ENCODE data around the gene ODF4.

ODF4 gene, protein sequence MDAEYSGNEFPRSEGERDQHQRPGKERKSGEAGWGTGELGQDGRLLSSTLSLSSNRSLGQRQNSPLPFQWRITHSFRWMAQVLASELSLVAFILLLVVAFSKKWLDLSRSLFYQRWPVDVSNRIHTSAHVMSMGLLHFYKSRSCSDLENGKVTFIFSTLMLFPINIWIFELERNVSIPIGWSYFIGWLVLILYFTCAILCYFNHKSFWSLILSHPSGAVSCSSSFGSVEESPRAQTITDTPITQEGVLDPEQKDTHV

GRCh38 chr17:8339540-8339939 is at the start of gene ODF4:
TSS of gene ODF4 (plus strand) at chr17:8339840. CDS start at chr17:8340052, 212 bp downstream.
- DNase-seq = no peak

- no peak for DNase-seq
Measured at GRCh38 chr17:8290043-8290442, 49.6 kb upstream of the ODF4 start.

DNA sequence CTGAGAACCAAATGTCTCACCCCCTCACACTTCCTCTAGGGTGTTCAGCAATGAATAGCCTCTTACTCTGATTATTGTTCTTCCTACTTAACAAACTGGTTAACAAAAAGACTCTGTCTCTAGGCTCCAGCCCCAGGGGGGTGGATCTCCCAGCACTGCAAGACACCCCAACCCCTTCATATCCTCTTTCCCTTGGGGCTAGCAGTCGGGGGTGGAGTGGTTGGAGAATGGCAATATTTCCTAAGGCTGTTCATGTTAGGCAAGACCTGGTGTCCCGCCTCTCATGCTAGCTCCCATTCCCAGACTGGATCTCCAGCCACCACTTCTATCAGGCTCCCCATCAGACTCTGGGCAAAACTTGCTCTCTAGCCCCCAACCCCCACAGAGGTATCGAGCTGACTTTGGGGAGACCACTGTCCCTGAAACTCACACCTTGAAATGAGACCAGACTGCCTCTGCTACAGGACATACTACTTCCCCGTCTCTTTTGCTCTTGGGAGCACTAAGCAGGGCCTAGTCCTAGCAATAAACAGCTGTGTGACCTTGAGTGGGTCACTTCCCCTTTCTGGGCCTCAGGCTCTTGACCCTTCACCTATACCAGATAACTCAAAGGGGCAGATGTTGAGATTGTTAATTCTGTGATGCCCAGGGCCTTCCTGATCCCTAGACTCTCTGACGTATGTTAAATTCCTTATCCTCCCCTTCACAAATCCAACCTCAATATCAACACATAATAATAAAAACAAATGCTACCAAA is 46.8 kb upstream of the ODF4 start:
- DNase-seq = no peak

DNA sequence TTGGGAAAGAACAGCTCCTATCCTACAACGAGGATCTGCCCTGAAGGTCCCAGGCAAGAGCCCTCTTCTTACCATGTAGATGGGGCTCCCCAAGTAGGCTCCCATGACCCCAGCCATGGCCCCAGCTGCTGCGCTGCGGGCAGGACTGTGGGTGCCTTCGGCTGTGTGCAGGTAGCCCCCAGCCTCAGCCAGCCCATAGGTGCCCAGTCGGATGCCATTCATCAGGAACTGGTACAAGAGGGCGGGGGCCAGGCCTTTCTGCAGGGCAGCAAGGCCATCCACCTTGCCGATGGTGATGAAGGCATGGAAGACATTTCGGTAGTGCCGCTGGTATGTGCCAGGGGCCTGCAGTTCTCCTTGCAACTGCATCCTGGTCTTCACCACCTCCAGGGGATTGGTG is 45.3 kb upstream of the ODF4 start:
- DNase-seq = no peak

DNA sequence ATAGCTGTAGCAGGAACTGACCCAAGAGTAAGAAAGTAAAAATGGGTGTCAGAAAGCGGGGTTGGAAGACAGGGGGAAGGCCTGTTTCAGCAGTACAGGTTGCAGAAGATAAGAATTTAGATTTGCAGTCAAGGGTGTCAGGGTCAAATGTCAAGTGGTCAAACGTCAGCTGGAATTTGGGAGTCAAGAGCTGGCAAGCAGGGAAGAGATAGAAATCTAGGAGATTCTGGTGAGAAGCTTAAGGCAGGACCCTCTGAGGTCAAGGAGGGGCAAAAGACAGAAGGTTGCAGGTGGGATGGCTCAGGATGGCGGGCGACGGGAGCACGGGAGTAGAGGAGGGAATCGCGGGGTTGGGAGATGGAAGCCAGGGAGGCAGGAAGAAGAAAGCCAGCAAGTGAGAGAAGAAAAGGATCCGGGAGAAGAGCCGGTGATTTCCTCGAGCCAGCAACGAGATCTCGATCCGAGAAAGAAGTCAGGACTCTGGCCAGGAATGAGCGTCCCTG is 44.8 kb upstream of the ODF4 start:
- no peak for DNase-seq

GRCh38 chr17:8300226-8300625 is 39.4 kb upstream of the ODF4 start:
- DNase-seq = no peak

- peak; percentile 39 for DNase-seq
Measured at GRCh38 chr17:8300627-8301242, 38.9 kb upstream of the ODF4 start.

DNA sequence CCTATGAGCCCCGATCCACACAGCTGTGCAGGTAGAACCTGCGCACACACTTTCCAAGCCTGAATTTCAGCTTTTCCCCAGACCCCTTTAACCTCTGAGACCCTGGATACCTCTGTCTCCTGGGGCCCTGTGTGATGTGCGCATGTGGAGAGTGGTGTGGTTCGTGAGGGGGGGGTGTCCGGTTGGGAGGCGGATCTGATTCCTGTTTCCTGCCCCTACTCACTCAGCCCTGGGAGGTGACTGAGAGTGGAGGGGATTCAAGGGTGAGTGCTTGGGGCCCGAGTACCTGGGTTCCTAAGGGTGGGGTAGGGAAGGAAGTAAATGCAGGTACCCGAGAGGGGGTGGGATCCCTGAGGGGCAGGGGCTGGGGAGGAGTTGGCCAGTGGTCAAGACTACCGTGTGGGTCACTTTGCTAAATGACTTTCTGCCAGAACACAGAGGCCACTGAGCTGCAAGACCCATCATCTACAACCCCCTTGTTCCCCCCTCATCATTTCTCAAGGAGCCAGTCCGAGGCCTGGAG is 29.0 kb upstream of the ODF4 start:
- no peak for DNase-seq

GRCh38 chr17:8311131-8311790 is 28.4 kb upstream of the ODF4 start:
- DNase-seq = no peak

GRCh38 chr17:8312251-8312650 is 27.4 kb upstream of the ODF4 start:
- no peak for DNase-seq

- no peak for DNase-seq
Measured at GRCh38 chr17:8312726-8313600, 26.7 kb upstream of the ODF4 start.

DNA sequence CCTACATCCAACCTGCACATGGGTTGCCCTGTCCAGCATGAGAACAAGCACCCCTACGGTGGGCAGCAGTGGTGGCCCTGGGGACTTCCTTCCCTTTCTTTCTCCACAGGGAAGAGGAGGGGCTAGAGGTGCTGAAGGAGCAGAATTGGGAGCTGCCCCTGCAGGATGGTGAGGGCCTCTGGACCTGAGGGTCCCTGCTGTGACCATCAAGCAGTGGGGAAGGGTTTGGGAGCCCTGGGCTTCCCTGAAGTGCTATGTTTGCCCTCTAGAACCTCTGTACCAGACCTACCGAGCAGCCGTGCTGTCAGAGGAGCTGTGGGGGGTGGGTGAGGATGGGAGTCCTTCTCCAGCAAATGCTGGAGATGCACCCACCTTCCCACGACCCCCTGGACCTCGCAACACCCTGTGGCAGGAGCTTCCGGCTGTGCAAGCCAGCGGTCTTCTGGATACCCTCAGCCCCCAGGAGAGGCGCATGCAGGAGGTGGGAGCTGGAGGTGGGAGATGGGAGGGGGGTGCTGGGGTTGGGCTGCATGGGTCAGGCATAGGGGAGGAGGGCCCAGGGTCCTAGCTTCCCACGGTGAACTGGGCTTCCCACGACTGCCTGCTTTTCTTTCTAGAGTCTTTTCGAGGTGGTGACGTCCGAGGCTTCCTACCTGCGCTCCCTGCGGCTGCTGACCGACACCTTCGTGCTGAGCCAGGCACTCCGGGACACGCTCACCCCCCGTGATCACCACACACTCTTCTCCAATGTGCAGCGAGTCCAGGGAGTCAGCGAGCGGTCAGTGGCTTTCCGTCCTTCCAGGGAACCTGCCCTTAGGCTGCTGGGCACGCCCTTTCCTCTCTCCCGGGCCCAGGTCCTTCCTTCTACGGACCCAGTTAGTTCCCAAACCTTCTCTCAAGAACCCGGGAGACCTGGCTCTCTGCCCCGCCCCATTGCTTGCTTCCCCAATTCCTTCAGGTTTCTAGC is 24.6 kb upstream of the ODF4 start:
- DNase-seq = no peak

GRCh38 chr17:8315764-8316217 is 23.8 kb upstream of the ODF4 start:
- DNase-seq = no peak

DNA sequence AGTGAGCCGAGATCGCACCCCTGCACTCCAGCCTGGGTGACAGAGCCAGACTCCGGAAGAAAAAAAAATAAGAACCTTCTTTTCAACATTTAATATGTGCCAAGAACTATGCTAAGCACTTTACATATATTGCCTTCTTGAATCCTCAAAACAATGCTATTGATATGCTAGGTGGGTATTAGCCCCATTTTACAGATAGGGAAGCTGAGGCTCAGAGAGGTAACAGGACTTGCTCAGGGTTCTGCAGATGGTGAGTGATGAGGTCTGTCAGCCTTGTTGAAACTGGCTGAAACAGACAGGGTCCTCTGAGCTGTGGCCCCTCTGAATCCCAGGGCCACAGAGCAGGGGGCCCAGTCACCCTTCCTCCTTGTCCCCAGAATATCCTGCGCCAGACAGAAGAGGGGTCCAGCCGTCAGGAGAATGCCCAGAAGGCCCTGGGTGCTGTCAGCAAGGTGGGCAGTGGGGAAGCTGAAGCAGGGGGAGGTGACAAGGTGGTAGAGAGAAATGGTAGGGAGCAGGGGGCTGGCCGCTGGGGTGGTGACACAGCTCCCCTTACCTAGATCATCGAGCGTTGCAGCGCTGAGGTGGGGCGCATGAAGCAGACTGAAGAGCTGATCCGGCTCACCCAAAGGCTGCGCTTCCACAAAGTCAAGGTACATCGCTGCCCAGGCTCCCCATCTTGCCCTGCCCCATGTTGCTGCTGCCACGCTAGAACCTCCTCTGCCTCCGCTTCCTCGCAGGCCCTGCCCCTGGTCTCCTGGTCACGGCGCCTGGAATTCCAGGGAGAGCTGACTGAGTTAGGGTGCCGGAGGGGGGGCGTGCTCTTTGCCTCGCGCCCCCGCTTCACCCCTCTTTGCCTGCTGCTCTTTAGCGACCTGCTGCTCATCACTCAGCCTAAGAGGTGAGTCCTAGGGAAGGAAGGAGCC is 21.4 kb upstream of the ODF4 start:
- no peak for DNase-seq

GRCh38 chr17:8320262-8320661 is 19.4 kb upstream of the ODF4 start:
- no peak for DNase-seq

- no peak for DNase-seq
Measured at GRCh38 chr17:8320990-8321389, 18.6 kb upstream of the ODF4 start.

- DNase-seq = no peak
Measured at GRCh38 chr17:8322061-8322460, 17.6 kb upstream of the ODF4 start.

- no peak for DNase-seq
Measured at GRCh38 chr17:8324132-8324531, 15.5 kb upstream of the ODF4 start.

- DNase-seq = no peak
Measured at GRCh38 chr17:8324923-8325322, 14.7 kb upstream of the ODF4 start.

All from activated CD4-positive, CD25-positive, alpha-beta regulatory T cell treated with anti-CD3 and anti-CD28 coated beads, Interleukin-2, amount 50 U/mL, for 72 hours (primary cell).